Activated naive CD4-positive, alpha-beta T cell treated with anti-CD3 and anti-CD28 coated beads, Interleukin-2, amount 50 U/mL, for 16 hours (primary cell): ENCODE results near the gene GOLGA1.
"Not testable (repeated sequence)": the region's sequence is repeated elsewhere in the genome, so short reads cannot be mapped to it uniquely, and the experiment has no call there.

ENCODE experiments used
- DNase-seq: peaks from one replicate; pipeline ENCODE4 v3.0.0-alpha.2; 2020

Gene GOLGA1

DNA sequence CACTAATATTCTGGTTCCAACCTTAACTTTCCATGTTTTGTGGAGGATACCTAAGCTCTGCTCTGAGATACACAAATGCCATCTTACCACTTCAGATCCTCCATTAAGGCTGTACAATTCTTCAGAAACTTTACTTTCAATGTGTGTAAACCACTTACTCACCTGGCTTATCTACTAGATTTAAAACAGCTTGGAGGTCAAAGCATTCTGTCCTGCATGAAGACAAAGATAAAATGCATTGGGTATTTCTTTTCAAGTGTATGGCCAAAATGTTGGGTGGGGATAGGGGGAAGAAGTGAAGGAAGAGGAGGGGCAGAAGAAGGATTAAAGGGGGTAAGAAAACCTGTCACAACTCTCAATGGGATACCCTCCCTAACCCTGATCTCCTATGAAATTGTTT lies 939 bp downstream of the GOLGA1 start:
- no peak for DNase-seq

DNA sequence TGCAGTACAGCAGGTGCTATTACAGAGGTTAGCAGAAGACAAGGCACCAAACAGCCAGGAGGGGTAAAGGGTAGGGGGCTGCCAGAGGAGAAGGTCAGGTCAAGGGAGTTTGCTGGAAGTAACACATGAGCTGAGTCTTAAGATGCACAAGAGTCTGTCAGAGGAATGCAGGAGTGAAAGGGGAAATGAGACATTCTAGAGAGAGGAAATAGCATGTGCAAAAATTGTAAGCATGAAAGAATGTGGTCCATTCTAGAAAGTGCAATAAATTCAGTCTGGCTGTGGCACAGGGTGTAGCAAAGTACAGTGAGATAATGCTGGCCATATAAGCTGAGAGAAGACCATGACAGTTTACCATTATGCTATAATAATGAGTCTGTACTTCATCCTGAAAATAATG lies 6.6 kb downstream of the GOLGA1 start:
- DNase-seq = no peak

DNA sequence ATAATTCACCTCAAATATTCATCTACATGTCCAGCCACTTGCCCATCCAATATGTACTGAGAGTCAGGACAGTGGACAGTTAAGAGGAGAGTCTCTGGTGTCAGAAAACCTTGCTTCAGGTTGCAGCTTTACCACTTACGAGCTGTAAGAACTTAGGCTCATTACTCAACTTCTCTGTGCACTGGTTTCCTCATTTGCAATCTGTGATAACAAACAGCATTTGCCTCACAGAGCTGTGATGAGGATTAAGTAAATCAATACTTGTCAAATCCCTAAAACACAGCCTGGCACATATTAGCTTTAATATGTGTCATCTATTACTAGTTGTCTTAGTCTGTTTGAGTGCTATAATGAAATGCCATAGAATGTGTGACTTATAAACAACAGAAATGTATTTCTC lies 8.6 kb downstream of the GOLGA1 start:
- no peak for DNase-seq

DNA sequence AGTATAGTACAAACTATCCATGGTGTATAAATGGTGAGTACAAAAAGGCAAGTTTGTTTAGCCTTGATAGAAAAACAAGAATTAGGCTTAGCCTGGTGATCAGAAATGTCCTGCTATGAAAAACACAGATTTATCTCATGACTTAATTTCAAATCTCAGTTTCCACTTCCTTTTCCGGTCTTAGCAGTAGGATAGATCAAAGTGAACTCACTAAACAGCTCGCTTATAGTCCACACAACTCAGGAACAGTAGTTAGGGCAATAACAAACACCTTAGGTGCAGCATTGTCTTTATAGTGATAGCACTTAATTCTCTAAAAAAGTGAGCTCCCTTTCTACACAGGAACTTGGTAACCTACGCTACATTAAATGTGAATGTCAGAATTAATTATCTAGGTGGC lies 11.4 kb downstream of the GOLGA1 start:
- no peak for DNase-seq

DNA sequence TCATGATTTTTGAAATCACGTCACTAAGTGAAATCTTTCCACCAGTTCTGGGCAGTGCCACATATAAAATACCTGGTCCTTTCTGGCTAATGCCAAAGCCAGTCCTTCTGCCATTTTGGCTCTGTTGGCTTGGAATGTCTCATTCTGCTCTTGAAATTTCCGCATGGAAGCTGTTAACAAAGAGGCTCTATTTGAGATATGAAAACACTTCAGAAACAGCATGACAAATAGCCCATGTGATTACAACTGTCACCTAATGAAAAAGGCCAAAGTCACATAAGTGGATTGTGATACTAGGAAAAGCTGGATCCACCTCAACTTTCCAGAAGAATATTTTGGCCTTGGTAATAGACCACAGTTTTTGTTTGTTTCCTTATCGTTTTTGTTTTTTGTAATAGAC lies 12.8 kb downstream of the GOLGA1 start:
- no peak for DNase-seq

DNA sequence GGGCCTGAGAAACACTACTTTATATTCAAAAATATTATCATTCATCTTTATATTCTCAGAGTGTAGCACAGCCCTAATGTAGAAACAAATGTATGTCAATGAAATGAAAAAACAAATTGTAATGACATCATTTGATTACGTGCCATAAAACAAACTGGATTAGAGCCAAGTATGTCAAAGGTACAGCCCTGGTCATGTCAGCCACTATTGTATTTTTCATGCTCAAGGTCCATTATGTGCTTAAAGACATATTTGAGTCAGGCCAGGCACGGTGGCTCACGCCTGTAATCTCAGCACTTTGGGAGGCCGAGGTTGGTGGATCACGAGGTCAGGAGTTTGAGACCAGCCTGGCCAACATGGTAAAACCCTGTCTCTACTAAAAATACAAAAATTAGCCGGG lies 20.5 kb downstream of the GOLGA1 start:
- DNase-seq = not testable (repeated sequence)

DNA sequence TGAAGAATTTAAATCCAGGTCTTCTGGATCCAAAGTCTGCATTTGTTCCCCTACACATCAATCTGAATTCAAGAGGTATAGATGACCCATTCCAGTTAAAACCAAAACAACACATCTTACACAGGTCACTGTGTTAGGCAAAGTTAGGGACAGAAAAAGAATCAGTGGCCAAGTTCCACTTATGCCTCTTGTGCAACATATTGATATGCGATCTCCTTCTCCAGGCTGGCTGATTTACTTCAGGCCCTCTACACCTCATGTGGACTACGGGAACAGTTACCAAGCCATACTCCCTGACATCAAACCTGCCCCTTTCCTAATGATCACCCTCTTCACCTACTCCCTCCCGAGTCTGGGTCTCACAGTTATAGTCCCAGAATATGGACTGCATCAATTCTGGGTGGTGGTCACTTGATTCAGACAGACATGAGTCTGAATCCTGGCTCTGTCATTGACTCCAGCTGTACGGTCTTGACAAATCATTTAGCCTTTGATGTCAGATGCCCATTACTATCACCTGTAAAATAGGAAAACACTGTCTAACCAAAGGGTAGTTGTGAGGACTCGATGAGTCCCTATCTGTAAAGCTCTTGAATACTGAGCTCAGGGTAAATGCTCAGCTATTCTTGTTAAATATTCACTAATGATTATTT lies 26.0 kb downstream of the GOLGA1 start:
- no peak for DNase-seq

DNA sequence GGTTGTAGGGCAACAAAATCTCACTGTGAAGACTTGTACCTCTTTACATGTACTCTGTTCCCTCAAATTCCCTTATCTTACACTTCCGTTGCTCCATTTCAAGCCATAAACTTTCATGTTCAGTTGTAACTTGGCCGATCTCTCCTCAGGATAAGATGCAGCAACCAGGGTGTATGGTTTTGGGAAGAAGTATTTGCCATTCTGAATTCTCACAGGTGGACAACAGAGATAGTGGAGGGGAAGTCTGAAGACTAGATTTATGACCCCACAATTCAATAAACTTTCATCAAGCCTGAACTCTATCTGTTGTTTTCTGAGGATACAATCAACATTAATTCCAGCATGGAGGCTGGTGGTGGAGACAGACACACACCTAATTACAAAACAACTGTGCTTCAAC lies 27.5 kb downstream of the GOLGA1 start:
- no peak for DNase-seq

DNA sequence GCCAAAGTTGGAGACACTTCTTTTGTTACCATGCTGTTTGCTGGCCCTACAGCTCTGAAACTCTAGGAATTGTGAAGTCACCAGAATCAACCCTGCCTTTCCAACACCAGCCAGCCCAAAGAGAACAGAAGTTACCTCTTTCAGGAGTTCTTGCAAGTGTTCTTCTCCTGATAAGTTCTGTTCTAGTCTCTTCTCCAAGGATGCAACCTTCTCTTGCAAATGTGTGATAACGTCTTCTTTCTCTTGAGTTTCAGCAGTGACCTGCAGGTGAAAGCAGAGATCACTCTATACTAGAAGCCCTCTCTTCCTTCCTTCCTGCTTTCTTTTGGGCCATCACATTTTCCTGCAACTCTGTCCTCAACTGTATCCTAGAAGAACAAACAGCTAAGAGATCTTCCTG lies 29.1 kb downstream of the GOLGA1 start:
- DNase-seq = no peak

DNA sequence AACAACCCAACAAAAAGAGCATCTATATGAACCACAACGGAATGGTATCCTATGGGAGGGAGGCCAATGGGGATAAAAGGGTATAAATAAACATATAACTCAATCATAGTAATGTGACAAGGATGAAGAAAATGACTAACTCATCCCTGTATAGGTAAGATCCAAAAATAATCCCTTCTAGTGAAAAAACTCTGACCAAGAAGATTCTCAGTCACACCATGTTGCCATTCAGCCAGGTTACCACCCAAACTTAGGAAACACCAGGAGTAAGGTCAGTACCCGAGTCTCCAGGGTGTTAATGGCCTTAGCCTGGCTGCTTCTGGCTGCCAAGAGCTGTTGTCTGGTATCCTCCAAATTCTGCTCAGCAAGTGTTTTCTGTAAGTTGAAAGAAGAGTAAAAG lies 32.8 kb downstream of the GOLGA1 start:
- no peak for DNase-seq

DNA sequence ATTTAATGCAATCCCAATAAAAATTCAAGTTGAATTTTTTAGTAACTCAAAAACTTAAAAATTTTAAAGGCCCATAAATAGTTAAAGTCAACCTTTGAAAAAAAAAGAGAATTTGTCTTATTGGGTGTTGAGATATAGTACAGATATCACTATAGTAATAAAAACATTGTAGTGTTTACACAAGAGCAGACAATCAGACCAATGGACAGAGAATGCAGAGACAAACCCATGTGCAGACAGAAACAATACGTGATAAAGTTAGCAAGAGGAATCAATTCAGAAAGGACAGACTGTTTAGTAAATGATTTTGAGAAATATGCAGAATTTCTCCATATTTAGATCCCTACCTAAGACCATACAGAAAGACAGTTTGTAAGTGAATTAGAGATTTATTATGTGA lies 33.9 kb downstream of the GOLGA1 start:
- no peak for DNase-seq

DNA sequence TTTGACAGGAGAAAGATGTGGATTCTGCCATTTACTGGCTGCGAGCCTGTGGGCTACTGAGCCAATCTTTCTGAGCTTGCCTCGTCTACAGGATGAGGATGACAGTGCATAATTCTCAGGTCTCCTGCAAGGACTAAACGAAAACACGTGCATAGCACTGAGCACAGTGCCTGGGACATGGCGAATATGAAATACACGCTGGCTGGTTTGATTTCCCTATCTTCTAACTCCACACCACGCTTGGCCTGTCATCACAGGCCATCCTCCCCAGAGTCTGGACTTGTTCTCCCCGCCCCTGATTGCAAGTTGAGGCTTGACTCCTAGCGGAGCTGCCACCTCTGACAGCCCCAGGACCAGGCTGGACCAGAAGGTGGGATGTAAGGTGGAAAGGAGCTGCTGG lies 41.0 kb downstream of the GOLGA1 start:
- no peak for DNase-seq

DNA sequence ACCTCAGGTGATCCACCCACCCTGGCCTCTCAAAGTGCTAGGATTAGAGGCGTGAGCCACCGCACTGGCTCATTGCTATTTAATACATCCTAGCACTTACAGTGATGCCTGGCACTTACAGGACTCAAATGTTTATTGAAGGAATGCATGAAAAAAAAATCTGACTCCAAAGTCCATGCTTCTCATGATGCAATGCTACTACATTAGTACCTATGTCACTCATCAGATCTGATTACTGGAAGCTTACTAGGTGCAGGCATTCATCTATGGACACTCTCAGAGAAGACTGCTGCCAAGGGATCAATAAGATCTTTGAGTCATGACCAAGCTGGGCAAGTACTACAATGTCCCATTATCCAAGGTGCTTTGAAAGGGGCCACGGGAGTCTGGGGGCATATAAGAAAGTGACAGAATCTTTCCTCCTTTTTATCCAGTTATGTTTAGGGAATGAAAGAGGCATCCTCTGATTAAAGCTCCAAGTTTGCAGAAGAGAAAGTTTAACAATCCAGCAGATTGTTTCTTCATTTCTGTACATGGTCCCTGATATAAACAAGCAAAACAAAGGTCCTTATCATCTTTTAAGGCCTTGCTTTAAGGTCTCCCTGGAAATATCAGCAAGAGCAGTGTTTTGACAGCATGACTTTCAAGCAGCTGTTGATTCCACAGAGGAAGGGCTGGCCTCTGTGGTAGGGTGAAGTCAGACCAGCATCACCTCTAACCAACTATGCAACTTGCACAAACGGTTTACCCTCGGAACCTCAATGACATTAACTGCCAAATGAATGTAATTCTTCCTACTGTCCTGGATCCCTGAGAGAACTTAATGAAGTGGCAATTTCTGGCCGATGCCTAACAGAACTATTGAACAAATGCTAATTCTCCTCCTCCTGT lies 43.1 kb downstream of the GOLGA1 start:
- DNase-seq = no peak

DNA sequence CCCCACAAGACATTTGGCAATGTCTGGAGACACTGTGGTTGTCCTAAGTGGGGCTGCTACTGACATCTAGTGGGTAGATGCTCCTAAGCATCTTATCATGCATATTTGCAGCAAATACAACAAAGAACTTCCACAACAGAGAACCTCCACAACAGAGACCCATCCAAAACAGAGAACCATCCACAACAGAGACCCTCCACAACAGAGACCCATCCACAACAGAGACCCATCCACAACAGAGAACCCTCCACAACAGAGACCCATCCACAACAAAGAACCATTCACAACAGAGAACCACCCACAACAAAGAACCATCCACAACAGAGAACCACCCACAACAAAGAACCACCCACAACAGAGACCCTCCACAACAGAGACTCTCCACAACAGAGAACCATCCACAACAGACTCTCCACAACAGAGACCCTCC lies 46.1 kb downstream of the GOLGA1 start:
- peak; percentile 28 for DNase-seq

DNA sequence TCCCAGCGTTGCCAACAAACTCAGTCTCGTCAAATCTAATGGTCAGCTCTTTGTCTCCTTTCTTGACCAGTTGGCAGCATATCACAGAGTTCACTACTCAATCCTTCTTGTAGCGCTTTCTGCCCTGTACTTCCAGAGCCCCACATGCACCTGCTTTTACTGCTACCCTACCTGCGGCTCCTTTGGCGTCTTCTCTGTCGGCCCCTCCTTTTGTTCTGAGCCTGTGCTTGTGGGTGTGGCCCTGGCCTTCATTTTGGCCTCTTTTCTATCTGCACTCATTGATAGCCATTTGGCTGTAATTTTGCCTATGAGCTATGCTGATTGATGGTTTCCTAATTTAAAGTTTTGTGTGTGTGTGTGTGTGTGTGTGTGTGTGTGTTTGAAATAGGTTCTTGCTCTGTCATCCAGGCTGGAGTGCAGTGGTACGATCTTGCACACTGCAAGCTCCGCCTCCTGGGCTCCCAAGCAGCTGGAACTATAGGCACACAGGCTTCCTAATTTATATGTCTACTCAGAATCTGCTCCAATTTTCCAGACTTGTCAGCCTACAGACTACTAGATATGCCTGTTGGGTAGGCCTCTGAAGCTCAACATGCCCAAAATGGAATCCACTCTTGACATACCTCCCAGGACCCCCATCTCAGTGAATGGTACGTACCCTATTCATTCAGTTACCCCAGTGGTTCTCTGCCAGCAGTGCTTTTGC lies 46.7 kb downstream of the GOLGA1 start:
- DNase-seq = no peak

DNA sequence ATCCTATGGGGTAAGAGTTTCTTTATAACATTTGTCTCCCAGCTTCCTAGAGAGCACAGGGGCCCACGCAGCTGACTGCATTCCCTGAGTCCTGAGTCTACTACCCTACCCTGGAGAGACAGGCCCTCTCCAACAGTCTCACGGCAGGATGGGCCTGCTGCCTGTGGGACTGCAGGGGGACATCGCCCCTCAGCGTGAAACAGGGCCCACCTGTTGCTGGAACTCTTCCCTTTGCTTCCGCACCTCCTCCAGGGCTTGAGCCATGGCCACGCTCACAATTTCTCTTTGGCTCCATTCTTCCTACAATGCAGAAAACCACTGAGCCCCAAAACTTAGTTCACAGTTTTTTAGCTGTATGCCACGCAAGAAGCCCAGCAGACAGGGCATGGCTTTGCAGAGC lies 50.7 kb downstream of the GOLGA1 start:
- no peak for DNase-seq

DNA sequence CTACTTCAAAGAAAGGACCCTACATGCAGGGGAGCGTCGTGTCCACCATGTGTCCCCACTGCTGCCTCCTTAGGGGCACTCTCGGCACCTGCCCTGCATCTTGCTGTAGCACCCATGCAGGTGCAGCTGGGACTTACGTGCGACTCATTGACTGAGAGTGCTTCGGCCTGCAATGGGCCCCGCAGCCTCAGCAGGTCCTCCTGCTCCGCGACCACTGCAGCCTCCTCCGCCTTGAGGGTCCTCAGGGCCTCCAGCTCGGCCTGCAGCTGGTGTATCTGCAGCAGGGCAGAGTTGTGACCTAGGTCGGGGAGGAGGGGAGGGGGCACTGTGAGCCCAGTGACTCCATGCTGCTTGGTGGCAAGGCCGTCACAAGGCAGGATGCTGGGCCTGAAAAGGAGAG lies 51.9 kb downstream of the GOLGA1 start:
- no peak for DNase-seq

DNA sequence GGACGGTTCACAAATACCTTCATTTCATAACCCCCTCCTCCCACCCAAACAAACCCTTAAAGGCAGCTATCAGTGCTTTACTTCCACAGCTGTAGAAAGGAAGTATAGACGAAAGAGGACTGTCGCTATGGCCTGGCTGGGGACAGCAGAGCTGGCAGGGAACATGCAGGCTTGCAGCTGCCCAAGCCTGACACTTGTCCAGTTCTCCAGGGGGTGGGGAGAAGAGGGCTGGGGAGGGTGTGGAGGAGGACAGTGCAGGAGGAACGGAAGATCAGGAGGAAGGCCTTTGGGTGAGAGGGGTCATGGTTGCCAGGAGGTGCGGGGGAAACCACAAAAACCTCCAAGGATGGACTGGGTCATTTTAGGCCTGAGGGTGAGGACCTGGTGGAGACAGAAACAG lies 53.1 kb downstream of the GOLGA1 start:
- DNase-seq = no peak

DNA sequence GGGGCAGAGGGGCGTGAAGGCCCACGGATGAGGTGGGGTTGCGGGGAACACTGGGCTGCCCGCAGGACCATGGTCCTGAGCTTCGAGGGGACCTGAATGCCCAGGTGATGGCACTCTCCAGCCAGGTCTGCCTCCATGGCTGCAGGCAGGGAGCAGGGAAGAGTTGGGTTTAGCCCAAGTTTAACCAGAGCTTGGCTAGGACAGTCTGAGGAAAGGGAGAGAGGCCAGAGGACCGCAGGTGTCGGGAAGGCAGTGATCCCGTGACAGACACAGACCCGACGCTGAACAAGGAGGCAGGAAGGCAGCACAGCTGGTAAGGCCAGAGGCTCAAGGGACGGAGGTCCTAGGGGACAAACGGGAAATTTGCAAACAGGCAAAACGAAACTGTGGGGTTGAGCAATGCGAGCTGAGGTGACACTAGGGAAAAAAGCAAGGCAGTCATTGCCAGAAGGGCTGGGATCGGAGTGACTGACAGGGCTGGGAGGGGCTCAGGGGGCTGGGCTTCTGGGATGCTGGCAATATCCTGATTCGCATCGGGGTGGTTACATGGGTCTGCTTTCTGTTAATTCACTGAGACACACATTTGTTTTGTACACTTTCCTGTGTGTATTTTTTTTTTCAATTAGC lies 53.9 kb downstream of the GOLGA1 start:
- no peak for DNase-seq

DNA sequence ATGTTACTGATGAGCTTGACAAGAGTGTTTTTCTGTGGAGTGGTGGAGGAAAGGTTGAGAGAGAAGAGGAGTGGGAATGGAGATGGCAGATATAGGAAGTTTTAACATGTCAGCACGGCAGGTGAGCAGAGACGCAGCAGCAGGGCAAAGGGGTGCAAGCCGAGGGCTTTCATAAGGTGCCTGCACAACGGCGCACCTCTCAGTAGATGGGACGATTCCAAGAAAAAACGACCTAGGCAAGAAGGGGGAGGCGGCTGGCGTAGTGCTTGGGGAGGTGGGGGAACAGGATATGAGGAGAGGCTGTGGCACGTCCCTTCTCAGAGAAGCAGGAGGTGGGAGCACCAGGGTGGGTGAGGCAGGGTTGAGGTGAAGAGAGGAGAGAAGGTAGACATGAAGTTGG lies 54.4 kb downstream of the GOLGA1 start:
- DNase-seq = no peak

DNA sequence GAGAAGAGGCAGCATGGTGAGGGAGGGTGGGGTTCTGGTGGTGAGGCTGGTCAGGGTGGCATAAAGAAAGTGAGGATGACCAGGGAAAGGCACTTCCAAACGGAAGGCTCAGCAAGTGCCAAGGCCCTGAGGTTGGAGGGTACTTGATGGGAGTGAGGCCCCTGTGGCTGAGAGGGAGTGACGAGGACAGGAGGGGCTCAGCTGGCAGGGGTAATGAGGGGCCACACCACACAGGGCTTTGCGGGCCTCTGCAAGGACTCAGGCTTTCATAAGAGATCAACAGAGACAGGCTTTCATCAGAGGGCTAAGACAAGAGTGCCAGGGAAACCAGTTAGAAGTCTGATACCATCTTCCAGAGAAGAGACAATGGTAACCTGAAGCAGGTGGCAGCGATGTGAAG lies 55.3 kb downstream of the GOLGA1 start:
- no peak for DNase-seq

DNA sequence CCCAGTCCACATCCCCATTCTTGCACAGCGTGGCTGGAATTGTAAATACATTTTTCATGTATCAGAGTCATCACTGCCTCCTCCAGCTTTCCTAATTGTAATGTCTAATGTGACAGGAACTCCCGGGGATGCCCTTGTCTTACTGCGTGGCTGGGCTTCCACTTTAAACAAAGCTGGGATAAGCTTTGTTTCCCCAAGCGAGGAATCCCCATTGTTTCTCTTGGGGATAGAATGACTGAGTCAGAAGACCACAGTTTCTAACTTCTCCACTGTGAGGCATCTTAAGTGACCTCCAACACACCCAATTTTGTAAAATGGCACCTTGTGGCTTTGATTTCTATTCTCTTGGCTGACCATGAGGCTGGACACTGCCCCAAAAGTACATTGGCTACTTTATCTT lies 56.5 kb downstream of the GOLGA1 start:
- DNase-seq = no peak

DNA sequence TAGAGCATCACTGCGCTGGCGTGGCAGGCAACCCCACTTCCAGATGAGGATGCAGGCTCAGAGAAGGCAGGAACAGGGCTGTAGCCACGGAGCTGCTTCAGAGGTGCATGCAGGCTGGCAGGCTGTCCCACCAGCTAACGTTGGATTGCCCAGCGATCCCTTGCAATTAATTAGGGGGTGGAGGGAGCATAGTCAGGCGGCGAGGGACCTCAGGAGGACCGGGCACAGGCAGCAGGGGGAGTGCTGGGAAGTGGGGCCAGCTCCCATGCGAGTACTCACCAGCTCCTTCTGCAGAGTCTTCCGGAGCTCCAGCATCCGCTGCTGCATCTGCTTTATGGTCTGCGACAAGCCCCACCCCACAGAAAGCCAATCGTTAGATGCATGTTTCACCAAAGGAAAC lies 58.7 kb downstream of the GOLGA1 start:
- DNase-seq = no peak
